Lower leg skin (tissue), 4 donors: Measurements from ENCODE around the gene LRP6. TPM values are rescaled to one million over a fixed set of nuclear protein-coding genes. Genes with fewer than 3 reads are reported as not detected.

ENCODE experiments used
- DNase-seq, 2 donors: peaks; one replicate each; pipeline ENCODE4 v3.0.0-alpha.2; 2019; ENCODE audit warnings: low spot score in 2 of 2
- H3K4me3 ChIP-seq: fragments of 200-600 bp; sonication (generic); 2 replicates; pipeline ENCODE4 v1.5.1; 2017; ENCODE audit warnings: mild to moderate bottlenecking, low read depth; ENCODE audit not compliant: poor library complexity, severe bottlenecking
- POLR2A ChIP-seq, 2 donors: fragments of 450-650 bp; IDR thresholded peaks; one replicate each; pipeline ENCODE4 v1.6.1; 2016 to 2017; ENCODE audit warnings: antibody characterized with exemption in 2 of 2, mild to moderate bottlenecking in 1 of 2, moderate library complexity in 1 of 2
- WGBS, 2 donors: methylation state at CpG; one replicate each; pipeline ENCODE4 v1.1.5; 2018; 5-methylcytosine and 5-hydroxymethylcytosine counted together
- intact Hi-C: fragments of 100-400 bp; cut with DNase I; formaldehyde crosslinking; loops from one replicate; pipeline ENCODE4 v1.15.0; 2023; ENCODE audit warnings: low total_unique reads
- total RNA-seq, 4 donors: library from RNA; depleted of rRNA; stranded (reverse); fragments of >200 nt; gene quantifications; one replicate each; pipeline ENCODE4 v1.1.0, GENCODE V29; 2016
- TF ChIP-seq, protein P1 (sequence below), 3 donors: fragments of 450-650 bp; IDR thresholded peaks; one replicate each; pipeline ENCODE4 v1.5.1; 2016; ENCODE audit warnings: antibody characterized with exemption in 3 of 3, mild to moderate bottlenecking in 3 of 3, moderate library complexity in 2 of 3

LRP6 gene
- total RNA-seq, 4 donors from 2014 or later = 19.6 to 37.3 (median 26.1) TPM

DNA sequence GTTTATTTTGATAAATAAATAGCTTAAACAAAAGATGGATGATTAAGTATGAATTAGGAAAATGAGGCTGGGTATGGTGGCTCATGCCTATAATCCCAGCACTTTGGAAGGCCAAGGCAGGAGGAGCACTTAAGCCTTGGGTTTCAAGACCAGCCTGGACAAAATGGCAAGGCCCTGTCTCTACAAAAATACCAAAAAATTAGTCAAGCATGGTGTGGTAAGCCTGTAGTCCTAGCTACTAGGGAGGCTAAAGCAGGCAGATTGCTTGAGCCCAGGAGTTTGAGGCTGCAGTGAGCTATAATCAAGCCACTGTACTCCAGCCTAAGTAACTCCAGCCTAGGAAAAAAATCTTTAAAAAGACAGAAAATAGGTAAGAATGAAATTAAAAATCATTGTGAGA lies 100.1 kb downstream of the LRP6 start:
- no peak for DNase-seq
- intact Hi-C loops = no loop called here

DNA sequence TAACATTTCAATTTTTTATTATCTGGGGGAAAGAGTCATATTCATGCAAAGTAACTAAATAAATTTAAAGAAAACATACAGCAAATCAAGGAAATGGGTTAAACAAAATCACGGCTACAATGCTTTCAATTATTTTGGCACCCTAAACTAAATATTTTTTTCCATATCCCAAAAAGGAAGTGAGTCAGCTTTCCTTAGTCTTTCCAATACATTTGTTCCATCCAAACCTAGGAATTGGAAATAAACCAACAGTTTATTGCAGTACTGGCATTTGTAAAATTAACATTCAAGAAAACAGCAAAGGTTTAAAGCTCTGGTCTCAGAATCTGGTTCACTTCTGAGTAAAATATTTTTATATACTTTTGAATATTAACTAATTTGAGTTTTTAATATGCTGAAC lies 106.9 kb downstream of the LRP6 start:
- WGBS, 2 donors = 15 to 21% methylated on average over 1 of the region's 1 CpG
- TF ChIP-seq, protein P1, sequence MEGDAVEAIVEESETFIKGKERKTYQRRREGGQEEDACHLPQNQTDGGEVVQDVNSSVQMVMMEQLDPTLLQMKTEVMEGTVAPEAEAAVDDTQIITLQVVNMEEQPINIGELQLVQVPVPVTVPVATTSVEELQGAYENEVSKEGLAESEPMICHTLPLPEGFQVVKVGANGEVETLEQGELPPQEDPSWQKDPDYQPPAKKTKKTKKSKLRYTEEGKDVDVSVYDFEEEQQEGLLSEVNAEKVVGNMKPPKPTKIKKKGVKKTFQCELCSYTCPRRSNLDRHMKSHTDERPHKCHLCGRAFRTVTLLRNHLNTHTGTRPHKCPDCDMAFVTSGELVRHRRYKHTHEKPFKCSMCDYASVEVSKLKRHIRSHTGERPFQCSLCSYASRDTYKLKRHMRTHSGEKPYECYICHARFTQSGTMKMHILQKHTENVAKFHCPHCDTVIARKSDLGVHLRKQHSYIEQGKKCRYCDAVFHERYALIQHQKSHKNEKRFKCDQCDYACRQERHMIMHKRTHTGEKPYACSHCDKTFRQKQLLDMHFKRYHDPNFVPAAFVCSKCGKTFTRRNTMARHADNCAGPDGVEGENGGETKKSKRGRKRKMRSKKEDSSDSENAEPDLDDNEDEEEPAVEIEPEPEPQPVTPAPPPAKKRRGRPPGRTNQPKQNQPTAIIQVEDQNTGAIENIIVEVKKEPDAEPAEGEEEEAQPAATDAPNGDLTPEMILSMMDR (IDR thresholded peaks at IDR 0.05) = no peak
- no peak for TF ChIP-seq POLR2A (IDR thresholded peaks at IDR 0.05)
- DNase-seq = no peak
- intact Hi-C loops = no loop called here
- H3K4me3 ChIP-seq = no peak overlapping the region

More for the DNA sequence above, 100.1 kb downstream of the LRP6 start:
- TF ChIP-seq, protein P1 (IDR thresholded peaks at IDR 0.05) = no peak
- no peak for TF ChIP-seq POLR2A (IDR thresholded peaks at IDR 0.05)
- no peak overlapping the region for H3K4me3 ChIP-seq

DNA sequence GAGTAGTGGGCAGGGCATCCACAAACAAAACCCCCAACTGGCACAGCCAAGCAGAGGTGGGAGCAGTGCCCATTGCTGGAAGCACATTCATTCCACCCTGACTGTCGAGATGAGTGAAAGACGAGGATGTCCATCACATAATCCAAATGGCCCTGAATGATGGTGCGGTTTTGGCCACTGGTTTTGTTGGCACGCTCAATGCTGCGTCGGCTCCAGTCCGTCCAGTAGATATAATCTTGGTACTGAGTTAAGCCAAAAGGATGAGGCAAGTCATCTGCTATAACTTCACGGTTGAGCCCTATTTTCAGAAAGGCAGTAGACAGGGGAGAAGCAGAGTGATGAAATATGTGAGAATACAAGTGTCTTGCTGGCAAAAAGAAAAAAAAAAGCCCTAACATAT lies 108.0 kb downstream of the LRP6 start:
- H3K4me3 ChIP-seq = no peak overlapping the region
- intact Hi-C loops = no loop called here
- 74% methylated on average over 8 of the region's 8 CpGs for WGBS, 2 donors
- TF ChIP-seq, protein P1 (IDR thresholded peaks at IDR 0.05) = no peak
- no peak for TF ChIP-seq POLR2A (IDR thresholded peaks at IDR 0.05)
- no peak for DNase-seq

DNA sequence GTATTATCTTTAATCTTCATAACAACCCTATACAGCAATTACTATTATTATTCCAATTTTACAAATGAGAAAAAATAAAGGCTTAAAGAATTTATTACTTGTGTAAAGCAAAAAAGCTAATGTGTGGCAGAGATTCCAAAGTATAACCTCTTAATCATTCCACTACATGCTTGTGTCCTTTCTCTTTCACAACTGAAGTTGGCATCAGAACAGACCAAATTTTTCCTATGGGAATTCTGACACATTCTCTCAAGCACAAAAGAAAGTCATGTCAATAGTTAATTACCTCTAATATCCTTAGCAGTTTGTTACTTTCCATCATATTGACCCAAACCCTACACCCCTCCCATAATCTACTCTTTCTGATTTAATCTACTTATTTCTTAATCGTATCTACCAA lies 109.4 kb downstream of the LRP6 start:
- TF ChIP-seq, protein P1 (IDR thresholded peaks at IDR 0.05) = no peak
- no peak for TF ChIP-seq POLR2A (IDR thresholded peaks at IDR 0.05)
- DNase-seq = no peak
- H3K4me3 ChIP-seq = no peak overlapping the region
- intact Hi-C loops = no loop called here
- 82 to 91% methylated on average over 1 of the region's 1 CpG for WGBS, 2 donors

DNA sequence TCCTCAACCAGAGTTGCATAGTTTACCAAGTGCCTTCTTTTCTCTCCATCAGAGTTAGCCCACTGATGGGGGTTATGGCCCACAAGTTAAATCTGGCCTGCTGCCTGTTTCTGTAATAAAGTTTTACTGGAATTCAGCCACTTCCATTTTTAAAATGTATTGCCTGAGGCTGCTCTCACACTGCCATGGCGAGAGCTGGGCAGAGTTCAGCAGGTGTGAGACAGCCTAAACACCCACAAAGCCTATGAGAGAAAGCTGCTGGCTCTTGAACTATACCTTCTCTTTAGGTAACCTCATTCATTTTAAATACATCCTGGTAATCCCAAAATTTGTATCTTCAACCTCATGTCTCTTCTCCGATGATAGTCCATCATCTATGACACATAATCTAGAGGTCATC lies 110.0 kb downstream of the LRP6 start:
- no peak for TF ChIP-seq POLR2A (IDR thresholded peaks at IDR 0.05)
- TF ChIP-seq, protein P1 (IDR thresholded peaks at IDR 0.05) = no peak
- intact Hi-C loops = no loop called here
- no peak overlapping the region for H3K4me3 ChIP-seq
- WGBS, 2 donors = 63 to 75% methylated on average over 2 of the region's 2 CpGs
- DNase-seq = no peak

DNA sequence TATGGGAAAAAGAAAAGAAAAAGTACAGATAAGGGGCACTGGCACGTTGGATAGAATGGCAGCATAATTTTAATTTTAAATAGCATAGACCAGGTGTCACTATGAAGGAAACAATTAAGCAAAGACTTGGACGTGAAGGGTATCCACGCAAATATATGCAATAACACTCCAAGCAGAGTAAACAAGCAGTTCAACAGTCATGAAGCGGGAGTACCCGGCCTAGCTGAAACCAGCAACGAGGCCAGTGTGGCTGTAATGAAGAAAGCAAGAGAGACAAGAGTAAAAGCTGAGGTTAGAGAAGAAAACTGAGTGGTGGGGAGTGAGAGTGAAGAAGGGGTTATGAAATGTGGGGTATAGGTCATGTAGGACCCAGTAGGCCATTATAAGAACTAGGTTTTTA lies 110.7 kb downstream of the LRP6 start:
- H3K4me3 ChIP-seq = no peak overlapping the region
- DNase-seq = no peak
- TF ChIP-seq POLR2A (IDR thresholded peaks at IDR 0.05) = no peak
- TF ChIP-seq, protein P1 (IDR thresholded peaks at IDR 0.05) = no peak
- intact Hi-C loops = no loop called here
- WGBS, 2 donors = 90 to 95% methylated on average over 6 of the region's 6 CpGs
